Natural killer cell (primary cell): Measurements from ENCODE around the gene KRT81. TPM values are rescaled to one million over a fixed set of nuclear protein-coding genes. Genes with fewer than 3 reads are reported as not detected.
A peak's percentile ranks its signal among the peaks of the same experiment; 100 is the strongest.
"Not testable (repeated sequence)": the region's sequence is repeated elsewhere in the genome, so short reads cannot be mapped to it uniquely, and the experiment has no call there.

Source experiments
- ATAC-seq, 3 donors: fragments of 150-1000 bp in 2 of 3; fragments of 200-7000 bp in 1 of 3; cut with Tn5 transposase; 1 replicate in 1 of 3; 2 replicates in 2 of 3; pipeline ENCODE4 v1.10.0; 2021; ENCODE audit warnings: mild to moderate bottlenecking in 2 of 3, moderate library complexity in 2 of 3
- DNase-seq, 2 donors: peaks; one replicate each; pipeline versions ENCODE4 v3.0.0 to v3.0.0-alpha.2; 2013 to 2021; ENCODE audit warnings: mixed read lengths in 1 of 2
- H3K27ac ChIP-seq: one replicate; pipeline ENCODE4 v1.5.1; 2013; ENCODE audit warnings: mild to moderate bottlenecking, low read length
- H3K27me3 ChIP-seq: one replicate; pipeline ENCODE4 v1.6.1; 2013; ENCODE audit warnings: low read length; ENCODE audit not compliant: control insufficient read depth, insufficient read depth
- H3K36me3 ChIP-seq: one replicate; pipeline ENCODE4 v1.6.1; 2013; ENCODE audit warnings: low read length; ENCODE audit not compliant: control insufficient read depth, insufficient read depth
- H3K4me1 ChIP-seq: one replicate; pipeline ENCODE4 v1.6.1; 2013; ENCODE audit warnings: low read length; ENCODE audit not compliant: control insufficient read depth, insufficient read depth
- H3K4me3 ChIP-seq: one replicate; pipeline ENCODE4 v1.5.1; 2013; ENCODE audit warnings: low read length
- H3K9me3 ChIP-seq: one replicate; pipeline ENCODE4 v1.6.1; 2013; ENCODE audit warnings: low read length; ENCODE audit not compliant: control insufficient read depth, insufficient read depth
- H3K27ac Mint-ChIP-seq, 2 donors: one replicate each; pipeline ENCODE4 v1.8.0; 2022; ENCODE audit warnings: mild to moderate bottlenecking in 2 of 2, mixed read lengths in 2 of 2, moderate library complexity in 1 of 2
- H3K27me3 Mint-ChIP-seq, 2 donors: one replicate each; pipeline ENCODE4 v1.8.0; 2022; ENCODE audit warnings: low read depth in 2 of 2, mixed read lengths in 2 of 2
- H3K36me3 Mint-ChIP-seq: one replicate; pipeline ENCODE4 v1.8.0; 2022; ENCODE audit warnings: mixed read lengths
- H3K4me1 Mint-ChIP-seq, 2 donors: one replicate each; pipeline ENCODE4 v1.8.0; 2022; ENCODE audit warnings: mixed read lengths in 2 of 2
- H3K4me3 Mint-ChIP-seq: one replicate; pipeline ENCODE4 v1.8.0; 2022; ENCODE audit warnings: mild to moderate bottlenecking, moderate library complexity, mixed read lengths
- H3K9me3 Mint-ChIP-seq, 2 donors: one replicate each; pipeline ENCODE4 v1.8.0; 2022; ENCODE audit warnings: mixed read lengths in 2 of 2
- WGBS: methylation state at CpG from one replicate; pipeline ENCODE4 v1.1.7; 2013; ENCODE audit warnings: missing lambda C conversion rate; ENCODE audit not compliant: insufficient coverage; 5-methylcytosine and 5-hydroxymethylcytosine counted together
- intact Hi-C: fragments of 100-400 bp; cut with micrococcal nuclease; formaldehyde crosslinking; loops from one replicate; pipeline ENCODE4 v1.14.2; 2022
- total RNA-seq, 4 donors: library from RNA; stranded (reverse); fragments of 120-200 nt in 1 of 4; gene quantifications; one replicate each; pipeline versions ENCODE4 v1.2.3 to v1.2.4, GENCODE V29; 2013 to 2022
- TF ChIP-seq, protein P1 (sequence below): fragments of 200-600 bp; IDR thresholded peaks from one replicate; pipeline ENCODE4 v1.8.0; 2022; ENCODE audit warnings: antibody characterized with exemption

Gene KRT81
- total RNA-seq, 3 donors from 2014 or later (not counting 1 experiment from before 2014, with no cell fraction given), result 0.28 to 1.4 (median 1.3) TPM

DNA sequence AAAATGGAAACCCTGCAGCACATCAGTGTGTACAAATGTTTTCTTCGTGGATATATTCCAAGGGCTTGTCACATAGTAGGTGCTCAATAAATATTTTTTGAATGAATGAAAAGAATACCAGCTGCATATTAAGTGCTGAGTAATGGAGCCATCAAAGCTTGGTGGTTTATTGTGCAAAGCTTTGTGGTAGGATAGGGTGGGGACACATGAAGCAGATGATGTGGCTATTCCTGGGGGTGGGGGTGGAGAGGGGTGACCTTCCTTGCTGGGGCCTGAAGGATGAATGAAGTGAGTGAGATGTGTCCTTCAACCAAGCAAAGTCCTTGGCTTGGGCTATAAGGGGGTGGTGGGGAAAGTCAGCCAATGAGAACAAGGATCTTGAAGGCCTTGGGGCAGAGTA is 4.3 kb upstream of the KRT81 start:
- H3K27me3 Mint-ChIP-seq, result peaks cover 0 to 5% of the 10 kb centered on the region in 2 donors
- H3K4me1 Mint-ChIP-seq, result peaks cover 33 to 34% of the 10 kb centered on the region in 2 donors
- no peak overlapping the region for H3K4me3 Mint-ChIP-seq
- Histone ChIP-seq H3K4me3 (no peak overlapping the region), H3K27ac (no peak overlapping the region), H3K4me1 (peaks cover 8% of the 10 kb centered on the region), H3K9me3 (no peaks in the 10 kb centered on the region), H3K27me3 (no peaks in the 10 kb centered on the region), H3K36me3 (no peaks in the 10 kb centered on the region)
- TF ChIP-seq, protein P1, sequence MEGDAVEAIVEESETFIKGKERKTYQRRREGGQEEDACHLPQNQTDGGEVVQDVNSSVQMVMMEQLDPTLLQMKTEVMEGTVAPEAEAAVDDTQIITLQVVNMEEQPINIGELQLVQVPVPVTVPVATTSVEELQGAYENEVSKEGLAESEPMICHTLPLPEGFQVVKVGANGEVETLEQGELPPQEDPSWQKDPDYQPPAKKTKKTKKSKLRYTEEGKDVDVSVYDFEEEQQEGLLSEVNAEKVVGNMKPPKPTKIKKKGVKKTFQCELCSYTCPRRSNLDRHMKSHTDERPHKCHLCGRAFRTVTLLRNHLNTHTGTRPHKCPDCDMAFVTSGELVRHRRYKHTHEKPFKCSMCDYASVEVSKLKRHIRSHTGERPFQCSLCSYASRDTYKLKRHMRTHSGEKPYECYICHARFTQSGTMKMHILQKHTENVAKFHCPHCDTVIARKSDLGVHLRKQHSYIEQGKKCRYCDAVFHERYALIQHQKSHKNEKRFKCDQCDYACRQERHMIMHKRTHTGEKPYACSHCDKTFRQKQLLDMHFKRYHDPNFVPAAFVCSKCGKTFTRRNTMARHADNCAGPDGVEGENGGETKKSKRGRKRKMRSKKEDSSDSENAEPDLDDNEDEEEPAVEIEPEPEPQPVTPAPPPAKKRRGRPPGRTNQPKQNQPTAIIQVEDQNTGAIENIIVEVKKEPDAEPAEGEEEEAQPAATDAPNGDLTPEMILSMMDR, result no peak
- ATAC-seq, result peak in 2 of 3 donors; percentile 44 to 50
- H3K36me3 Mint-ChIP-seq, result no peaks in the 10 kb centered on the region
- 83% methylated on average over 1 of the region's 1 CpG for WGBS
- no peak overlapping the region for H3K27ac Mint-ChIP-seq
- DNase-seq, result no peak
- intact Hi-C loops, result no loop called here
- no peaks in the 10 kb centered on the region for H3K9me3 Mint-ChIP-seq

GRCh38 chr12:52294803-52295202 is 3.5 kb upstream of the KRT81 start:
- no peak overlapping the region for H3K27ac Mint-ChIP-seq
- Histone ChIP-seq H3K27ac (no peak overlapping the region), H3K4me3 (no peak overlapping the region), H3K9me3 (no peaks in the 10 kb centered on the region), H3K4me1 (peaks cover 8% of the 10 kb centered on the region), H3K36me3 (no peaks in the 10 kb centered on the region), H3K27me3 (no peaks in the 10 kb centered on the region)
- no peaks in the 10 kb centered on the region for H3K36me3 Mint-ChIP-seq
- H3K9me3 Mint-ChIP-seq, result no peaks in the 10 kb centered on the region
- peaks cover 0 to 5% of the 10 kb centered on the region in 2 donors for H3K27me3 Mint-ChIP-seq
- WGBS, result 25% methylated on average over 1 of the region's 1 CpG
- H3K4me1 Mint-ChIP-seq, result peaks cover 33 to 34% of the 10 kb centered on the region in 2 donors
- ATAC-seq (peak in 1 of 3 donors; percentile 66), DNase-seq (no peak)
- TF ChIP-seq, protein P1, result no peak
- no peak overlapping the region for H3K4me3 Mint-ChIP-seq
- intact Hi-C loops, result no loop called here

GRCh38 chr12:52293926-52294325 is 2.6 kb upstream of the KRT81 start:
- Histone ChIP-seq H3K27ac (no peak overlapping the region), H3K36me3 (no peaks in the 10 kb centered on the region), H3K27me3 (no peaks in the 10 kb centered on the region), H3K4me1 (peaks cover 8% of the 10 kb centered on the region), H3K4me3 (no peak overlapping the region), H3K9me3 (no peaks in the 10 kb centered on the region)
- Mint-ChIP-seq H3K27me3 (peaks cover 0 to 5% of the 10 kb centered on the region in 2 donors), H3K27ac (no peak overlapping the region), H3K36me3 (no peaks in the 10 kb centered on the region), H3K4me3 (no peak overlapping the region), H3K9me3 (no peaks in the 10 kb centered on the region), H3K4me1 (peaks cover 33 to 34% of the 10 kb centered on the region in 2 donors)
- intact Hi-C loops, result no loop called here
- ATAC-seq (no peak), DNase-seq (no peak)
- WGBS, result 100% methylated on average over 1 of the region's 1 CpG
- TF ChIP-seq, protein P1, result no peak

DNA sequence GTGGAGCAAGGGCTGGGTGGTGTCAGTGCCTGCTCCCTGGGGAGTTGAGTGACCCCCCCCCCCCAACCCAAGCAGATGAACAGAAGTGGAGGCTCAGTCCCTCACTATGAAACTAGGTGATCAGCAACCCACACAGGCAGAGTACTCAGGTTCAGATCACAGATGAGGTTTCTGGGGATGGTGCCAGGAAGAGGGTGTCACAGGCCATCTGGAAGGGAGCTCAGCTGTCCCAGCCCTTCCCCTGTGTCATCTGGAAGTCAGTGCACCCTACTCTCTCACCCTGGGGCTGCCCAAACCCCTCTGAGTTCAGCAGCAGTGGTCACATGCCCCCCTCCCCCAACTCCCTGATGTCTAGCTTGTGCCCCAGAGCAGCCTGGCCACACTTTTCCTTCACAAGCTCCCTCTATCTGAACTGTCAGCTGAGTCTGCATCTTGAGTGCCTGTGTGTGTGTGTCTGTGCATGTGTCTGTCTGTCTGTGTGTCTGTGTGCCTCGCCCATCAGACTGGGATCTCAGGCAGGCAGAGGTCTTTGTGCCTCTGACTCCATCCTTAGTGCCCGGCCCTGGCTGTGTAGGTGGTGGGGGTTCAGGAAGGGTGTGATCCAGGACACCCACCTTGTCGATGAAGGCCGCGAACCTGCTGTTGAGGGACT is 725 bp downstream of the KRT81 start:
- ATAC-seq, result not testable (repeated sequence)
- H3K4me1 Mint-ChIP-seq, result peaks cover 45 to 51% of the 10 kb centered on the region in 2 donors

DNA sequence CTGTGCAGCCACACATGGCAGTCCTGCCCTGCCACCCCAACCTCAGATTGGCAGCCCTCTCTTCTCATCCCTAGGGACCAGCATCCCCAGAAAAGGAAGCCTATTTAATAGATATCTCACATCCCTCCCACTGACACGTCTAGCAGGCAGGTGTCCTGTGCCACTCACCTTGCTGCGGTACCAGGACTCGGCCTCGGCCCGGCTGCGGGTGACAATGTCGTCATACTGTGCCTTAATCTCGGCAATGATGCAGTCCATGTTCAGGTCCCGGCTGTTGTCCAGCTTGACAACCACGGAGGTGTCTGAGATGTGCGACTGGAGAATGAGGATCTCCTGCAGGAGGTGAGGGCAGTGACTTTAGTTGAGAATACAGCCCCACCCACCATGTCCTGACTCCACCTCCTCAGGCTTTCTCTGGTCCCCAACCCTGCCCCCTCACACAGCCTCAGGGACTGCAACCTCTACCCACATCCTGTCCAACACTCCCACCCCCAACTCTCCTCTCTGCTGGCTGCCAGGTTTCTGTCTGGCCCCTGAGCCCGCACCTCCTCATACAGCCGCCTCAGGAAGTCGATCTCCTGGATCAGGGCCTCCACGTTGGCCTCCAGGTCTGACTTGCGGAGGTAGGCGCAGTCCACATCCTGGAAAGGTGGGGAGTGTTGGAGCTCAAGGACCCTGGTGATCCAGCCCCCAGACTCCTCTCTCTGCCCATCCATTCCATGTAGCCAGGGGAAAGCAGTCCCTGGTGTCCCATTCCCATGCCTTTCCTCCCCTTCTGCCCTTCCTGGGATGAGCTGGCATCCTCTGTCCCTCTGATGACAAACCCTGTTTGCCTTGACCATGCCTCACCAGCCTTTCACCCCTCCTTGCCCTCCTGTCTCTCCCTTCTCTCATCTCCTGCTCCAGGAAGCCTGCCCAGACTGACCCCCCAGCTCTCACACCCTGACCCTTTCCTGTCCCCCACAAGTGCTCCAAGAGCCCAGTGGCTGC is 3.2 kb downstream of the KRT81 start:
- H3K36me3 ChIP-seq, H3K36me3 Mint-ChIP-seq, H3K4me3 ChIP-seq, H3K9me3 ChIP-seq, intact Hi-C loops, H3K27me3 Mint-ChIP-seq, H3K27ac ChIP-seq, H3K27me3 ChIP-seq, H3K9me3 Mint-ChIP-seq: not testable (repeated sequence)
- WGBS, result 67% methylated on average over 12 of the region's 17 CpGs
- Mint-ChIP-seq H3K27ac (peak overlapping the region; percentile 68 to 80), H3K4me1 (peaks cover 25 to 26% of the 10 kb centered on the region in 2 donors), H3K4me3 (peak overlapping the region; percentile 78)
- DNase-seq, result peak in 1 of 2 donors; percentile 36
- ATAC-seq, result peak; percentile 92 to 99 (median 97)
- peaks cover 20% of the 10 kb centered on the region for H3K4me1 ChIP-seq

More for the DNA sequence above, 725 bp downstream of the KRT81 start:
- H3K27ac ChIP-seq, H3K27me3 Mint-ChIP-seq, H3K9me3 ChIP-seq, H3K4me3 ChIP-seq, DNase-seq, H3K27ac Mint-ChIP-seq, H3K9me3 Mint-ChIP-seq, H3K36me3 ChIP-seq, H3K4me3 Mint-ChIP-seq, H3K36me3 Mint-ChIP-seq, intact Hi-C loops, H3K27me3 ChIP-seq: not testable (repeated sequence)
- WGBS, result no CpG with 5 or more reads among the region's 5 CpGs
- peaks cover 25% of the 10 kb centered on the region for H3K4me1 ChIP-seq
